Measurements from ENCODE around the gene AXDND1. TPM values are rescaled to one million over a fixed set of nuclear protein-coding genes. Genes with fewer than 3 reads are reported as not detected.
"Not testable (repeated sequence)": the region's sequence is repeated elsewhere in the genome, so short reads cannot be mapped to it uniquely, and the experiment has no call there.

The AXDND1 gene
- total and polyA plus RNA-seq, 9 donors = 0.13 to 0.28 (median 0.23) TPM; not detected in 3

DNA sequence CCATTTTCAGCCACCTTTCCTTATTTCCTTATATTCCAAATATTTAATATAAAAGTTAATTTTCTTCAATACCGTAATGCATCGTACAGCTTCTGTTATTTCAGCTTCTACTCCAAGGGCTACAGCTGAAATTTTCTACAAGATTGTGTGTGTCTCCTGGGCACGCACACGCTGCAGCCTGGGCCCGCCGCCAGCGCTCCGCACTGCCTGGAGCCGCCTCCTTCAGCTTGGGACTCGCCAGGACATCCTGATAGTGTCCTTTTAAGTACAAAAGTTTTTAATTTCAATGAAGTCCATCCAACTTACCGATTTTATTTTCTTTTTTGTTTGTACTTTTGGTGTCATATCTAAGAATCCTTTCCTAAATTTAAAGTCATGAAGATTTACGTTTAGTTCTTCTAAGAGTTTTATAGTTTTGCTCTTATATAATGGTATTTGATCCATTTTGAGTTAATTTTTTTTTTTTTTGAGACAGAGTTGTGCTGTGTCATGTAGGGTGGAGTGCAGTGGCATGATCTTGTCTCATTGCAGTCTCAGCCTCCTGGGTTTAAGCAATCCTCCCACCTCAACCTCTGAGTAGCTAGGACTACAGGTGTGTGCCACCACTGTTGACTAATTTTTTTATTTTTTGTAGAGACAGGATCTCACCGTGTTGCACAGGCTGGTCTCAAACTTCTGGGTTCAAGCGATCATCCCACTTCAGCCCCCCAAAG lies 82.8 kb downstream of the AXDND1 start:
- DNase-seq = peak; percentile 5
- 55% methylated on average over 4 of the region's 14 CpGs for WGBS (ENCODE audit: insufficient coverage)

DNA sequence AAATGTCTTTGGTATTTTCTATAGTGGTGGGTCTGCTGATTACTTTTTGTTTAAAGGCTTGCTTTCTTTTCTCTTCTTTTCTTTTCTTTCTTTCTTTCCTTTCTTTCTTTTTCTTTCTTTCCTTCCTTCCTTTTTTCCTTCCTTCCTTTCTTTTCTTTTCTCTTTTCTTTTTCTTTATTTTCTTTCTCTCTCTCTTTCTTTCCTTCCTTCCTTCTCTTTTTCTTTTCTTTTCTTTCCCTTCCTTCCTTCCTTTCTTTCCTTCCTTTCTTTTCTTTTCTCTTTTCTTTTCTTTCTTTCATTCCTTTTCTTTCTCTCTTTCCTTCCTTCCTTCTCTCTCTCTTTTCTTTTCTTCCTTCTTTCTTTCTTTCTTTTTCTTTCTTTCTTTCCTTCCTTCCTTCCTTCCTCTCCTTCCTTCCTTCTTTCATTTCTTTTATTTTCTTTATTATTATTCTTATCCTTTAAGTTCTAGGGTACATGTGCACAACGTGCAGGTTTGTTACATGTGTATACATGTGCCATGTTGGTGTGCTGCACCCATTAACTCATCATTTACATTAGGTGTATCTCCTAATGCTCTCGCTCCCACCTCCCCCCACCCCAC lies 93.9 kb downstream of the AXDND1 start:
- H3K36me3 ChIP-seq (ENCODE audit: control insufficient read depth, insufficient read depth, low read length); H3K9me3 ChIP-seq (replicated peaks; ENCODE audit: control insufficient read depth, low read depth, low read length); H3K27ac ChIP-seq (ENCODE audit: low read length); H3K27me3 ChIP-seq (ENCODE audit: control insufficient read depth, insufficient read depth, low read length); H3K4me3 ChIP-seq (ENCODE audit: low read length); DNase-seq; H3K4me1 ChIP-seq (ENCODE audit: control insufficient read depth, insufficient read depth, low read length): not testable (repeated sequence)
- WGBS (ENCODE audit: insufficient coverage) = no CpG with 5 or more reads among the region's 2 CpGs

More for the DNA sequence above, 82.8 kb downstream of the AXDND1 start:
- H3K4me3 ChIP-seq (ENCODE audit: low read length) = no peak overlapping the region
- H3K36me3 ChIP-seq (ENCODE audit: control insufficient read depth, insufficient read depth, low read length) = no peaks in the 10 kb centered on the region
- no peaks in the 10 kb centered on the region for H3K4me1 ChIP-seq (ENCODE audit: control insufficient read depth, insufficient read depth, low read length)
- no peak overlapping the region for H3K27ac ChIP-seq (ENCODE audit: low read length)
- no peaks in the 10 kb centered on the region for H3K27me3 ChIP-seq (ENCODE audit: control insufficient read depth, insufficient read depth, low read length)
- no peaks in the 10 kb centered on the region for H3K9me3 ChIP-seq (replicated peaks; ENCODE audit: control insufficient read depth, low read depth, low read length)

DNA sequence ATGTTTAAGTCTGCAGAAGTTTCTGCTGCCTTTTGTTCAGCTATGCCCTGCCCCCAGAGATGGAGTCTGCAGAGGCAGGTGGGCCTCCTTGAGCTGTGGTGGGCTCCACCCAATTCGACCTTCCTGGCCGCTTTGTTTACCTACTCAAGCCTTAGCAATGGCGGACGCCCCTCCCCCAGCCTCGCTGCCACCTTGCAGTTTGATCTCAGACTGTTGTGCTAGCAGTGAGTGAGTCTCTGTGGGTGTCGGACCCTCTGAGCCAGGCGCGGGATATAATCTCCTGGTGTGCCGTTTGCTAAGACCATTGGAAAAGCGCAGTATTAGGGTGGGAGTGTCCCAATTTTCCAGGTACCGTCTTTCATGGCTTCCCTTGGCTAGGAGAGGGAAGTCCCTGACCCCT lies 99.9 kb downstream of the AXDND1 start:
- H3K27ac ChIP-seq (ENCODE audit: low read length); H3K4me3 ChIP-seq (ENCODE audit: low read length); H3K36me3 ChIP-seq (ENCODE audit: control insufficient read depth, insufficient read depth, low read length); H3K9me3 ChIP-seq (replicated peaks; ENCODE audit: control insufficient read depth, low read depth, low read length); H3K4me1 ChIP-seq (ENCODE audit: control insufficient read depth, insufficient read depth, low read length); DNase-seq; H3K27me3 ChIP-seq (ENCODE audit: control insufficient read depth, insufficient read depth, low read length): not testable (repeated sequence)
- 90% methylated on average over 5 of the region's 11 CpGs for WGBS (ENCODE audit: insufficient coverage)

DNA sequence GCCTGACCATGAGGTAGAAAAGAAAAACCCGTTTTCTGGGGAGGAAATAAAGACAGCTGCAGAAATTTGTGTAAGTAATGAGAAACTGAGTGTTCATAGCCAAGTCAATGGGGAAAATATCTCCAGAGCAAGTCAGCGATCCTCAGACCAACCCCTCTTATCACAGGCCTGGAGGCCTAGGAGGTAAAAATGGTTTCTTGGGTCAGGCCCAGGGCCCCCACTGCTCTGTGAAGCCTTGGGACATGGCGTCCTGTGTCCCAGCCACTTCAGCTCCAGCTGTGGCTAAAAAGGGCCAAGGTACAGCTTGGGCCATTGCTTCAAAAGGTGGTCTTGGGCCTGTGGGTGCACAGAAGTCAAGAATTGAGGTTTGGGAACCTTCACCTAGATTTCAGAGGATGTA lies 108.9 kb downstream of the AXDND1 start:
- Histone ChIP-seq H3K36me3 (ENCODE audit: control insufficient read depth, insufficient read depth, low read length) (no peaks in the 10 kb centered on the region), H3K9me3 (replicated peaks; ENCODE audit: control insufficient read depth, low read depth, low read length) (peaks cover 27% of the 10 kb centered on the region), H3K4me3 (ENCODE audit: low read length) (no peak overlapping the region), H3K4me1 (ENCODE audit: control insufficient read depth, insufficient read depth, low read length) (no peaks in the 10 kb centered on the region), H3K27me3 (ENCODE audit: control insufficient read depth, insufficient read depth, low read length) (no peaks in the 10 kb centered on the region), H3K27ac (ENCODE audit: low read length) (no peak overlapping the region)
- whole genome bisulfite sequencing (ENCODE audit: insufficient coverage) = 72% methylated on average over 2 of the region's 3 CpGs
- no peak for DNase-seq

DNA sequence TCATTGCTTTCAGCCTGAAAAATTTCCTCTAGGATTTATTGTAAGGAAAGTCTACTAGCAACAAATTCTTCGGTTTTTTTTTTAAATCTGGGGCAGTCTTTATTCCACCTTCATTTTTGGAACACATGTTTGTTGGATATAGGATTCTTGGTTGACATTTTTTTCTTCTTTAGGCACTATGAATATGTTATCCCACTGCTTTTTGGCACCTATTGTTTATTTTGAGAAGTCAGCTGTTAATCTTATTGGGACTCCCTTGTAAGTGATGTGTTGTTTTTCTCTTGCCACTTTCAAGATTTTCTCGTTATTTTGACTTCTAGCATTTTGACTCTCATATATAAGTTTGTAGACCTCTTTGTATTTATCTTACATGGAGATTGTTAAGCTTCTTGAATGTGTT lies 110.7 kb downstream of the AXDND1 start:
- WGBS (ENCODE audit: insufficient coverage) = no CpG with 5 or more reads among the region's 2 CpGs
- Histone ChIP-seq H3K36me3 (ENCODE audit: control insufficient read depth, insufficient read depth, low read length) (no peaks in the 10 kb centered on the region), H3K4me3 (ENCODE audit: low read length) (no peak overlapping the region), H3K27me3 (ENCODE audit: control insufficient read depth, insufficient read depth, low read length) (no peaks in the 10 kb centered on the region), H3K4me1 (ENCODE audit: control insufficient read depth, insufficient read depth, low read length) (no peaks in the 10 kb centered on the region), H3K27ac (ENCODE audit: low read length) (no peak overlapping the region), H3K9me3 (replicated peaks; ENCODE audit: control insufficient read depth, low read depth, low read length) (peaks cover 27% of the 10 kb centered on the region)
- DNase-seq = no peak

DNA sequence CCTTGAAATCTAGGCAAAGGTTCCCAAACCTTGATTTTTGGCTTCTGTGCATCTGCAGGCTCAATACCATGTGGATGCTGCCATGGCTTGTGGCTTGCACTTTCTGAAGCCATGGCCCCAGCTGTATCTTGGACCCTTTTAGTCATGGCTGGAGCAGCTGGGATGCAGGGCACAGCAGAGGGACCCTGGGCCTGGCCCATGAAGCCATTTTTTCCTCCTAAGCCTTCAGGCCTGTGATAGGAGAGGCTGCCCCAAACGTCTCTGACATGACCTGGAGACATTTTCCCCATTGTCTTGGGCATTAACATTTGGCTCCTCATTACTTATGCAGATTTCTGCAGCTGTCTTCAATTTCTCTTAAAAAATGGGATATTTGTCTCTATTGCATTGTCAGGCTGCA lies 112.6 kb downstream of the AXDND1 start:
- WGBS (ENCODE audit: insufficient coverage) = no CpG with 5 or more reads among the region's 1 CpG
- Histone ChIP-seq H3K4me1 (ENCODE audit: control insufficient read depth, insufficient read depth, low read length) (no peaks in the 10 kb centered on the region), H3K36me3 (ENCODE audit: control insufficient read depth, insufficient read depth, low read length) (no peaks in the 10 kb centered on the region), H3K4me3 (ENCODE audit: low read length) (no peak overlapping the region), H3K27ac (ENCODE audit: low read length) (no peak overlapping the region), H3K27me3 (ENCODE audit: control insufficient read depth, insufficient read depth, low read length) (no peaks in the 10 kb centered on the region), H3K9me3 (replicated peaks; ENCODE audit: control insufficient read depth, low read depth, low read length) (peaks cover 27% of the 10 kb centered on the region)
- DNase-seq = no peak

DNA sequence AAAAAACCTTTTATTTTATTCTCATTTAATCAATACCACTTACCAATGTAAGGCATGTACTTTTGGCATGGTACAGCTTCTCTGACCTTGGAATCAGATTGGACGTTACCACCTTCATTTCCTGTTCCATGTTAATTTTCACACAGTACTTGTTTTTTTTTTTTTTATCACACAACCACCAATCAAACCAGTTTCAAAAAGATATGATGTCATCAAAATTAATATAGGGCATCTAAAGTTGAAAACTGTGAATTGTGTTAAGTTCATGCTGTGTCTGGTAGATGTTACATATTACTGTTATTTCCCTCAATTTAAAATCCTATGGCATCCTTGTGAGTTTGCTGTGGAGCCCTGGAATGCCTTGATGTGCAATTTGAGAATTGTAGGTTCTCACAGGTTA lies 124.8 kb downstream of the AXDND1 start:
- DNase-seq = no peak
- no peak overlapping the region for H3K4me3 ChIP-seq (ENCODE audit: low read length)
- no peak overlapping the region for H3K27ac ChIP-seq (ENCODE audit: low read length)
- H3K36me3 ChIP-seq (ENCODE audit: control insufficient read depth, insufficient read depth, low read length) = no peaks in the 10 kb centered on the region
- no peaks in the 10 kb centered on the region for H3K4me1 ChIP-seq (ENCODE audit: control insufficient read depth, insufficient read depth, low read length)
- H3K9me3 ChIP-seq (replicated peaks; ENCODE audit: control insufficient read depth, low read depth, low read length) = no peaks in the 10 kb centered on the region
- no CpG with 5 or more reads among the region's 1 CpG for WGBS (ENCODE audit: insufficient coverage)
- no peaks in the 10 kb centered on the region for H3K27me3 ChIP-seq (ENCODE audit: control insufficient read depth, insufficient read depth, low read length)

DNA sequence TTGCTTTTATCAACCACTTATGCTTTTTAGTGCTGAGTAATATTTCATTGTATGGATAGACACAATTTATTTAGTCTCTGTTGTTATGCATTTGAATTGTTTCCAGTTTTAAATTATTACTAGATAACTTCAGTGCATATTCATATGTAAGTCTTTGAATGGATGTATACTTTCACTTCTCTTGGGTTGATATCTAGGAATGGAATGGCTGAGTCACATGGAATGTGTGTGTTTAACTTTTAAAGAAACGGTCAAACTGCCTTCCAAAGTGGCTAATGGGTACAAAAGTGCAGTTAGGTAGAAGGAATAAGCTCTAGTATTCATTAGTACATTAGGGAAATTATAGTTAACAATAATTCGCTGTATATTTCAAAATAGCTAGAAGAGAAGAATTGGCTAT lies 127.6 kb downstream of the AXDND1 start:
- Histone ChIP-seq H3K9me3 (replicated peaks; ENCODE audit: control insufficient read depth, low read depth, low read length) (no peaks in the 10 kb centered on the region), H3K27ac (ENCODE audit: low read length) (no peak overlapping the region), H3K27me3 (ENCODE audit: control insufficient read depth, insufficient read depth, low read length) (no peaks in the 10 kb centered on the region), H3K4me3 (ENCODE audit: low read length) (no peak overlapping the region), H3K36me3 (ENCODE audit: control insufficient read depth, insufficient read depth, low read length) (no peaks in the 10 kb centered on the region), H3K4me1 (ENCODE audit: control insufficient read depth, insufficient read depth, low read length) (no peaks in the 10 kb centered on the region)
- no peak for DNase-seq
- no CpG with 5 or more reads among the region's 2 CpGs for WGBS (ENCODE audit: insufficient coverage)

DNA sequence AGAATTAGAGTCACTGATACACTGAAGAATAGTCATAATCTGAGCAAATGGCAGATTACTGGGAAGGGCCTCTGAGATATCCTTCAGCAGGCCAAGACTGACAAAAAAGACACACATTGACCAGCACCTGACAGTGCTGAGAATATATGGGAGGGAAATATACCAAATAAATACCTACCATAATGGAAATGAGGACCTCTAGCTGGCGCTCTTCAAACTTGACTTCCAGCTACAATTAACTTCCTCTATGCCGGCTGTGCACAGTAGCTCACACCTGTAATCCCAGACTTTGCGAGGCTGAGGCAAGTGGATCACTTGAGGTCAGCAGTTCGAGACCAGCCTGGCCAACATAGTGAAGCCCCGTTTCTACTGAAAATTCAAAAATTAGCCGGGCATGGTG lies 140.4 kb downstream of the AXDND1 start:
- no peak for DNase-seq
- H3K4me1 ChIP-seq (ENCODE audit: control insufficient read depth, insufficient read depth, low read length) = no peaks in the 10 kb centered on the region
- no peaks in the 10 kb centered on the region for H3K27me3 ChIP-seq (ENCODE audit: control insufficient read depth, insufficient read depth, low read length)
- H3K4me3 ChIP-seq (ENCODE audit: low read length) = no peak overlapping the region
- 91% methylated on average over 5 of the region's 6 CpGs for WGBS (ENCODE audit: insufficient coverage)
- H3K27ac ChIP-seq (ENCODE audit: low read length) = no peak overlapping the region
- H3K9me3 ChIP-seq (replicated peaks; ENCODE audit: control insufficient read depth, low read depth, low read length) = no peaks in the 10 kb centered on the region
- no peaks in the 10 kb centered on the region for H3K36me3 ChIP-seq (ENCODE audit: control insufficient read depth, insufficient read depth, low read length)

DNA sequence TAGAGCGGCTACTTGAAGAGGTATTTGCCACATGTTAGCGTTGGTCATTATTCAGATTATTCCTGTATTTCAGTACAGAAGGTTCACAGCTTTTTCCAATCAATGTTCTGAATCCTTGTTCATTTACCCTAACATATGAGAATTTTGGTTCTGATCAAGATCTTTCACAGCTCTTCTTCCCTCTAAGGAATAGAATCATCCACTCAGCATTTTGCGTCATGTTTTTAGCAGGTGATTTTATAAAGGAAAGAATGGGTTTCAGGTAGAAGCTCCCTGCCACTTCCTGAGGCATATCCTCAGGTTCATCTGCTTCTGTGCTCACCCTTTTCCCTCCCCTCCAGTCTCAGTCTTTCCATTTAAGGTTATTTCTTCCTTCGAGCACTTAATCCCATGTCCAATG lies 143.6 kb downstream of the AXDND1 start:
- WGBS (ENCODE audit: insufficient coverage) = 0% methylated on average over 1 of the region's 4 CpGs
- Histone ChIP-seq H3K36me3 (ENCODE audit: control insufficient read depth, insufficient read depth, low read length) (no peaks in the 10 kb centered on the region), H3K27me3 (ENCODE audit: control insufficient read depth, insufficient read depth, low read length) (no peaks in the 10 kb centered on the region), H3K4me3 (ENCODE audit: low read length) (no peak overlapping the region), H3K4me1 (ENCODE audit: control insufficient read depth, insufficient read depth, low read length) (no peaks in the 10 kb centered on the region), H3K9me3 (replicated peaks; ENCODE audit: control insufficient read depth, low read depth, low read length) (no peaks in the 10 kb centered on the region), H3K27ac (ENCODE audit: low read length) (no peak overlapping the region)
- DNase-seq = no peak
